Kidney glomerular epithelial cell (primary cell): ENCODE results near the gene DEFB116.
"Not testable (repeated sequence)": the region's sequence is repeated elsewhere in the genome, so short reads cannot be mapped to it uniquely, and the experiment has no call there.

ENCODE experiments used
- DNase-seq: peaks from one replicate; lab custom pipeline; 2025; lab: John Stamatoyannopoulos, UW

DEFB116 gene, protein sequence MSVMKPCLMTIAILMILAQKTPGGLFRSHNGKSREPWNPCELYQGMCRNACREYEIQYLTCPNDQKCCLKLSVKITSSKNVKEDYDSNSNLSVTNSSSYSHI

DNA sequence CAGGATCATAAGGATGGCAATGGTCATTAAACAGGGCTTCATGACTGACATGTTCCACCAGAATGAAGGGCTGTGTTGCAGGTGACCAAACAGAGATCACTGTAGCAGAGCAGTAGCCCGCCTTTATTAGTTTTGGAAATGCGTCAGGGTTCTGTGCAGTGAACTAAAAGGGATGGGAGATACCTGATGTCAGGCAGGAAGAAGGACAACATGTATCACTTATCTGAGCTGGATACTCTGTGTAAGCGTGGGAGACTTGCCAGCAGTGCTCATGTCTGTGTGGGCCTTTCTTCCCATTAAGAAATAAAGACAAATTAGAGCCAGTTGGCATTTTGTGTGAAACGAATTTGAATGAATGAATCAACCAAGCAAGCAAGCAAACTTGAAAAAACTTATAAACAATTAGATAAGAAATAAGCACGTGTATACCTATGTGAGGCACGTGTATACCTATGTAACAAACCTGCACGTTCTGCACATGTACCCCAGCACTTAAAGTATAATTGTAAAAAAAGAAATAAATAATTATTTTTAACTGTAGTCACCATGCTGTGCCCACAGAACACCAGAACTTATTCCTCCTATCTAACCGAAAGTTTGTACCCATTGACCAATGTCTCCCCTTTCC, at the start of gene DEFB116:
Gene DEFB116, minus strand, starts transcription at position 51 of the 628 bp plus-strand sequence. Its CDS starts 0 bp downstream, at position 51.
- no peak for DNase-seq

DNA sequence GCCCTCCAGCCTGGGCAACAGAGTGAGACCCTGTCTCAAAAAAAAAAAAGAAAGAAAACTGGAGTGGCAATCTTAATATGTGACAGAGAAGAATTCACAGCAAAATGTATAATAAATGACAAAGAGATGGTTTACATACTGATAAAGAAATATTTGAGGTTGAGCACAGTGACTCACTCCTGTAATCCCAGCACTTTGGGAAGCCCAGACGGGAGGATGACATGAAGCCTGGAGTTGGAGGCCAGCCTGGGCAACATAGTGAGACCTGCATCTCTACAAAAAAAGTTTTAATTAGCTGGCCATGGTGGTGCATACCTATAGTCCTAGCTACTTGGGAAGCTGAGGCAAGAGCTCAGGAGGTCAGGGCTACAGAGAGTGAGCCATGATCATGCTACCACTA, 47.6 kb upstream of the DEFB116 start:
- DNase-seq, result no peak

DNA sequence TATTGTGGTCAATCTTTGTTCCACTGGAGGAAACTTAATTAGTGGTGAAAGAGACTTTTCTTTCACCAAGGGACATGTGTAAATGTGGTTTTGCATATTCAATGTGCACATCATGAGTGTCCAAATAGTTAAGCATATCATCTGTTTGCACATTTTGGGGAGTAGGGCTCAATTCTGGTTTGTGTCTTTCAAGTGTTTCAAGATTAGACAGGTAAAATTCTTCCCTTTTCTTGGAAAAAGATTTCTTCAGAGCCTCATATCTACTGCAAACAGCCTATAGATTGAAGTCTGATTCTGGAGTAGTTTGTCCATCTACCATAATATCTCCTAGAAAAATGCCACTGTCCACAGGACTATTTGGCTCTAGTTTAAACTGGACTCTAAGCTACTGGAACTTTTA, 33.1 kb upstream of the DEFB116 start:
- no peak for DNase-seq

DNA sequence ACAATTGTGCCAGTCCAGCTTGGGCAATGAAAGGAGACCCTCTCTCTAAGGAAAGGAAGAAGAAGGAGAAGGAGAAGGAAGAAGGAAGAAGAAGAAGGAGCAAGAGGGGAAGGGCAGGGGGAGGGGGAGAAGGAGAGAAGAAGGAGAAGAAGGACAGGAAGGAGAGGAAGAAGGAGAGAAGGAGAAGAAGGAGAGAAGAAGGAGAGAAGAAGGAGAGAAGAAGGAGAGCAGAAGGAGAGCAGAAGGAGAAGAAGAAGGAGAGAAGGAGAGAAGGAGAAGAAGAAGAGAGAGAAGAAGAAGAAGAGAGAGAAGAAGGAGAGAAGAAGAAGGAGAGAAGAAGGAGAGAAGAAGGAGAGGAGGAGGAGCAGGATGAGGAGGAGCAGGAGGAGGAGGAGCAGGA, 22.5 kb upstream of the DEFB116 start:
- no peak for DNase-seq

DNA sequence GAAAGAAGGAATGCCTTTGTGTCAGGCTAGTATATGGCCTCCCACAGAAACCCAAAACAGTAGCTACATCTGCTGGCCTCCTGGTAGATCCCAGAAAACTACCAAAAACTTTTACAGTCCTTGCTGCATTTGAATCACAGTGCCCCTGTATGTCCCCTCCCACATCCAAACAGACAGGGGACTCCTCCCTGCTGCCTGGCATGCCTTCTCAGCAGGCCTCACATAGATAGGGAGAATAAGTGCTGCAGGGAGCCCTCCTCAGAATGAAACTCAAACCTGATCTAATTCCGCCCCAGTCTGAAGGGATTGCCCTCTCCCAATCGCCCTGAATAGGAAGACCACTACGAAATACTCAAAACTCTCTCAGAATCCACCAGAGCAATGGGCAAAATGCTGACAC, 14.1 kb upstream of the DEFB116 start:
- DNase-seq, result no peak

DNA sequence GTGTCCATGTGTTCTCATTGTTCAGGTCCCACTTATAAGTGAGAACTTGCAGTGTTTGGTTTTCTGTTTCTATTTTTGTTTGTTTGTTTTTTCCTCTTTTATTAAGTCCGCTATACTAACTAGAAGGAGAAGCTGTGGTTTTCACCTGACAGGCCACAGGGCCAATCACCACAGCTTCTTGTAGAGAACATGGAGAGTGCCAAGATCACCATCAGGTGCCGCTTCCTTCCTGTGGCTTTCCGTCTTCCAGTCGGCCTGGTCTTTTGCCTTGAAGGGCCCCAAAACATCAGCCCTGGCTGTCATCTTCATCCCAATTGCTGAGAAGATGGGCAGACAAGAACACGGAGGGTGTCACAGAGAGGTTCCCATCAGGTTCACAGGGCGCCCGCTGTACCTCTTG, 23.4 kb downstream of the DEFB116 start:
- DNase-seq, result not testable (repeated sequence)

DNA sequence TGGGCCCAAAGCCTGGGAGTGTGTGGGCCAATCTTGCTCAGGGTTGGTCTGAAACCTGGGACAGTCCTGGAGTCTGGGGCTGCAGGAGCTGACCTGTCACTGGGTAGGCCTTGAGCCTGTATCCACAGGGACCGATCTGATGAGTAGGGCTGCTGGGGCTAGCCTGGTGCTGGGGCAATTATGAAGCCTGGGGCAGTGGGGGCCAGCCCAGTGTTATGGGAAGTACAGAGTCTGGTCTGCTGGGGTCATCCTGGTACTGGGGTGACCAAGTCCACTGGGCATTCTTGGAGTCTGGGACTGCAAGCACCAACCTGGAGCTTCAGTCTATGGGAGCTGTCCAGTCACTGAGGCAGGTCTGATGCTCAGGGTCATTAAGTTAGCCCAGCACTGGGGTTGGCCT, 30.2 kb downstream of the DEFB116 start:
- no peak for DNase-seq

DNA sequence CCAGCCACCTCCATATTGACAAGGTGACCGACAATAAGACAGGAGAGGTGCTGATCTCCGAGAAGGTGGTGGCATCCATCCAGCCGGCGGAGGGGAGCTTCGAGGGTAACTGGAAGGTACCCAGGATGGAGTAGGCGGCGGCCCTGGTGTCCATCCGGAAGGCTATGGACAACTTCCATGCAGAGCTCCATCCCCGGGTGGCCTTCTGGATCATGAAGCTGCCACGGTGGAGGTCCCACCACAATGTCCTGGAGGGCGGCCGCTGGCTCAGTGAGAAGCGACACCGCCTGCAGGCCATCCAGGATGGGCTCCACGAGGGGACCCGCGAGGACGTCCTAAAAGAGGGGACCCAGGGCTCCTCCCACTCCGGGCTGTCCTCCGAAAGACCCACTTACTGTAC, 33.9 kb downstream of the DEFB116 start:
- no peak for DNase-seq

DNA sequence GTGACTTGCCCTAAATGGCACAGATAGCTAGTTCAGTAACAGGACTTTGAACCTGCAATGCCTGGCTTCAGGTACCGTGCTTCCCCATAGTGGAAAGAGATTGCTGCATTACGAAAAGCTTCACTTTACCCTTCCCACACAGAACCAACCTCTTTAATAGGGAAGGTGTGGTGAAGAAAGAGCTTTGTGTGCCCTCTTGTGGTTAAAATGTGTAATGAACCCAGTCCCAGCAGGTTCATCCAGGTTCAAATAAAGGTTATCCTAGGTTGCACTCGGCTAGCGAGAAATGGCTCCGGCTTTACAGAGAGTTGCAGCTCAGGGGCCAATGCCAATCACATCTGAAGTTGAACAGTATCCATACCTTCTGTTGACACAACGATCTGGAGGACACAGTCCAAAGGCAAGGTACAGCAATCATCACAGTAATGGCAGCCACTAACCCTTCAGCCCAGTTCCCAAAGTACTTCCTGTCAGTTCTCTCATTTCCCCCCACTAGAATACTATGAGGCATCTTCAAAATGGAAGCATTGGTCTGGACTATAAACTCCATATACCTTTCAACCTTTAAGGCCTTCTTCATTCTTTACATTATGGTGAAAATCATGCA, 48.0 kb downstream of the DEFB116 start:
- no peak for DNase-seq

DNA sequence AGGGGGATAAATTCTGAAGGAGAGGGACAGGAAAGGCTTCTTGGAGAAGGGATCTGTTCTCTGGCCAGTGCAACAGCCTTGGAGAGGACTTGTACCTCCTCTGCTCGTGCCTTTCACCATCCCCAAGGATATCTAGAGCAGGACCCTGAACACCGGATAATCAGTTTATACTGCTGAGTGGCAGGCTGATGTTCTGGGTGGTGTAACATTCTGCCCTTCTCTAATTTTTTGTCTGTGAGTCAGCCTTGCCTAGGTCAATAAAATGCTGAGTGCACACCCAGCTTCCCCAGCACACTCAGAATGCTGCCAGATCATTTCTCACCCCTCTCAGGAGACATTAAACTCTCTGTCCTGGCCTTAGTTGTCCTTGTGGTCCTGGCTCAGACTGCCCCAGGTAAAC, 51.0 kb downstream of the DEFB116 start, which contains the start of gene DEFB115:
Gene DEFB115, plus strand, starts transcription at position 301 of the 400 bp plus-strand sequence. Its CDS starts 0 bp downstream, at position 301.
- no peak for DNase-seq

DNA sequence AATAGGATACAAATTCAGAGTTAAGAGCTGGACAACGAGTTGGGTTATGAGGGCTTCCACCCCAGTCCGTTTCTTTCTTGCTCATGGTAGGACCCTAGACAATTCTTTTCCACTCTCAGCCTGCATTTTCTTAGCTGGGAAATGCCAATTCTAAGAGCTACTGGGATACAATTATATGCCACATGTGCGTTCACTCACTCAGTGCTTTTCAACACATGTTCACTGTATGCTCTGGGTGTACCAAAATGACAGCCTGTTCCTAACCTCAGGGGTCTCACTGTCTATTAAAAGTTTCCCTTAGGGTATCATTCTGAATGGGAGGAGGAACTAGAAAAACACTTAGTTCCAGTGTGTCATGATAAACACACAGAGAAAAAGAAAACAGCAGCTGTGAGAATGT, 51.4 kb downstream of the DEFB116 start:
- DNase-seq, result no peak
